Endothelial cell (in vitro differentiated cells): ENCODE data around the gene TBC1D5. TPM values are rescaled to one million over a fixed set of nuclear protein-coding genes. Genes with fewer than 3 reads are reported as not detected.
A peak's percentile ranks its signal among the peaks of the same experiment; 100 is the strongest.

Experiments
- DNase-seq: peaks from one replicate; pipeline ENCODE4 v3.0.0; 2021; ENCODE audit warnings: low spot score
- H3K27ac Mint-ChIP-seq: one replicate; pipeline ENCODE4 v1.8.0; 2021; ENCODE audit warnings: mixed read lengths, inconsistent platforms; ENCODE audit not compliant: unreplicated experiment
- H3K27me3 Mint-ChIP-seq: one replicate; pipeline ENCODE4 v1.8.0; 2021; ENCODE audit warnings: mild to moderate bottlenecking, moderate library complexity, mixed read lengths, inconsistent platforms; ENCODE audit not compliant: unreplicated experiment
- H3K36me3 Mint-ChIP-seq: one replicate; pipeline ENCODE4 v1.8.0; 2021; ENCODE audit warnings: mild to moderate bottlenecking, low read depth, mixed read lengths, inconsistent platforms; ENCODE audit not compliant: unreplicated experiment
- H3K4me1 Mint-ChIP-seq: one replicate; pipeline ENCODE4 v1.8.0; 2021; ENCODE audit warnings: mild to moderate bottlenecking, mixed read lengths, inconsistent platforms; ENCODE audit not compliant: unreplicated experiment
- H3K4me3 Mint-ChIP-seq: one replicate; pipeline ENCODE4 v1.8.0; 2021; ENCODE audit warnings: mild to moderate bottlenecking, mixed read lengths, inconsistent platforms; ENCODE audit not compliant: unreplicated experiment
- H3K9me3 Mint-ChIP-seq: one replicate; pipeline ENCODE4 v1.8.0; 2021; ENCODE audit warnings: mixed read lengths, inconsistent platforms; ENCODE audit not compliant: unreplicated experiment
- CTCF ChIP-seq: fragments of 200-600 bp; sonication (generic); IDR thresholded peaks from one replicate; pipeline ENCODE4 v1.5.0; 2021; ENCODE audit warnings: antibody characterized with exemption; ENCODE audit not compliant: unreplicated experiment
- total RNA-seq: library from RNA; stranded (reverse); fragmentation: NEBNext Ultra II Directional; extraction: Animal tissue kit (Norgen Biotek cat#: 25700); gene quantifications from one replicate; pipeline ENCODE4 v1.2.1, GENCODE V29; 2021; ENCODE audit not compliant: unreplicated experiment

Gene TBC1D5
- total RNA-seq, 1 donor from 2014 or later = 48.2 TPM

- H3K27me3 Mint-ChIP-seq = peaks cover 1% of the 10 kb centered on the region
- H3K36me3 Mint-ChIP-seq = no peaks in the 10 kb centered on the region
- no peaks in the 10 kb centered on the region for H3K9me3 Mint-ChIP-seq
- no peak for DNase-seq
- no peak overlapping the region for H3K4me3 Mint-ChIP-seq
- H3K27ac Mint-ChIP-seq = no peak overlapping the region
- peaks cover 8% of the 10 kb centered on the region for H3K4me1 Mint-ChIP-seq
- TF ChIP-seq CTCF = no peak
Observed at GRCh38 chr3:17456046-17456445, 286.4 kb downstream of the TBC1D5 start.

GRCh38 chr3:17444865-17445264 is 297.6 kb downstream of the TBC1D5 start:
- no peaks in the 10 kb centered on the region for H3K27me3 Mint-ChIP-seq
- no peak for TF ChIP-seq CTCF
- H3K4me3 Mint-ChIP-seq = no peak overlapping the region
- H3K36me3 Mint-ChIP-seq = no peaks in the 10 kb centered on the region
- no peaks in the 10 kb centered on the region for H3K9me3 Mint-ChIP-seq
- no peak for DNase-seq
- no peak overlapping the region for H3K27ac Mint-ChIP-seq
- peaks cover 6% of the 10 kb centered on the region for H3K4me1 Mint-ChIP-seq

- TF ChIP-seq CTCF = no peak
- H3K36me3 Mint-ChIP-seq = no peaks in the 10 kb centered on the region
- H3K4me1 Mint-ChIP-seq = peaks cover 6% of the 10 kb centered on the region
- no peaks in the 10 kb centered on the region for H3K27me3 Mint-ChIP-seq
- no peak for DNase-seq
- no peak overlapping the region for H3K4me3 Mint-ChIP-seq
- peak overlapping the region; percentile 65 for H3K27ac Mint-ChIP-seq
- no peaks in the 10 kb centered on the region for H3K9me3 Mint-ChIP-seq
Observed at GRCh38 chr3:17443142-17443541, 299.3 kb downstream of the TBC1D5 start.

GRCh38 chr3:17442332-17443049 is 299.9 kb downstream of the TBC1D5 start:
- Mint-ChIP-seq H3K4me1 (peaks cover 6% of the 10 kb centered on the region), H3K9me3 (no peaks in the 10 kb centered on the region), H3K27ac (peak overlapping the region; percentile 65), H3K36me3 (no peaks in the 10 kb centered on the region), H3K27me3 (no peaks in the 10 kb centered on the region), H3K4me3 (no peak overlapping the region)
- no peak for DNase-seq
- TF ChIP-seq CTCF = no peak

GRCh38 chr3:17433876-17434275 is 308.6 kb downstream of the TBC1D5 start:
- no peak for DNase-seq
- H3K27ac Mint-ChIP-seq = no peak overlapping the region

More at GRCh38 chr3:17433876-17434275, 308.6 kb downstream of the TBC1D5 start:
- peaks cover 1% of the 10 kb centered on the region for H3K27me3 Mint-ChIP-seq
- peaks cover 4% of the 10 kb centered on the region for H3K4me1 Mint-ChIP-seq
- H3K9me3 Mint-ChIP-seq = no peaks in the 10 kb centered on the region
- H3K4me3 Mint-ChIP-seq = no peak overlapping the region
- no peaks in the 10 kb centered on the region for H3K36me3 Mint-ChIP-seq
- TF ChIP-seq CTCF = no peak
